Peyer's patch (tissue), 4 donors: Measurements from ENCODE around the gene TLR7. TPM values are rescaled to one million over a fixed set of nuclear protein-coding genes. Genes with fewer than 3 reads are reported as not detected.

ENCODE experiments used
- DNase-seq, 3 donors: peaks; one replicate each; pipeline ENCODE4 v3.0.0-alpha.2; 2017 to 2019
- H3K27ac ChIP-seq, 4 donors: fragments of 200-600 bp; sonication (generic); one replicate each; pipeline ENCODE4 v1.5.1; 2016 to 2019
- H3K27me3 ChIP-seq, 2 donors: fragments of 200-600 bp; sonication (generic); one replicate each; pipeline ENCODE4 v1.5.1; 2019
- H3K36me3 ChIP-seq, 3 donors: fragments of 200-600 bp; sonication (generic); one replicate each; pipeline ENCODE4 v1.5.1; 2016 to 2019
- H3K4me1 ChIP-seq, 4 donors: fragments of 200-600 bp; sonication (generic); one replicate each; pipeline ENCODE4 v1.5.1; 2016 to 2019
- H3K4me3 ChIP-seq, 4 donors: fragments of 200-600 bp; sonication (generic); 1 replicate in 3 of 4; 2 replicates in 1 of 4; pipeline ENCODE4 v1.5.1; 2016 to 2019; ENCODE audit warnings: mild to moderate bottlenecking in 1 of 4
- H3K9me3 ChIP-seq, 4 donors: fragments of 200-600 bp; sonication (generic); one replicate each; pipeline ENCODE4 v1.5.1; 2016 to 2019; ENCODE audit warnings: mild to moderate bottlenecking in 1 of 4
- CTCF ChIP-seq, 6 experiments: fragments of 450-650 bp in 4 of 6; fragments of 200-600 bp in 2 of 6; sonication (generic) in 1 of 6; IDR thresholded peaks; one replicate each; pipeline ENCODE4 v1.5.1; 2017 to 2019; ENCODE audit warnings: antibody characterized with exemption in 6 of 6, mild to moderate bottlenecking in 3 of 6, moderate library complexity in 1 of 6
- POLR2A ChIP-seq, 2 donors: fragments of 450-650 bp; IDR thresholded peaks; one replicate each; pipeline ENCODE4 v1.5.1; 2017; ENCODE audit warnings: antibody characterized with exemption in 2 of 2, mild to moderate bottlenecking in 2 of 2, moderate library complexity in 2 of 2
- total RNA-seq, 4 donors: library from RNA; depleted of rRNA; stranded (reverse); fragments of >200 nt; gene quantifications; one replicate each; pipeline ENCODE4 v1.1.0, GENCODE V29; 2016

The TLR7 gene
- total RNA-seq, 4 donors from 2014 or later = 0.27 to 5.0 (median 0.38) TPM; not detected in 1

GRCh38 chrX:12930150-12930549 lies 63.3 kb downstream of the TLR7 start:
- no peak overlapping the region for H3K27ac ChIP-seq
- H3K27me3 ChIP-seq = no peaks in the 10 kb centered on the region
- DNase-seq = no peak
- H3K4me1 ChIP-seq = no peaks in the 10 kb centered on the region
- no peak overlapping the region for H3K4me3 ChIP-seq
- no peaks in the 10 kb centered on the region for H3K36me3 ChIP-seq
- H3K9me3 ChIP-seq = no peaks in the 10 kb centered on the region
- no peak for TF ChIP-seq POLR2A (IDR thresholded peaks at IDR 0.05)
- TF ChIP-seq CTCF (IDR thresholded peaks at IDR 0.05) = no peak

- Histone ChIP-seq H3K36me3 (no peaks in the 10 kb centered on the region), H3K4me3 (no peak overlapping the region), H3K27ac (no peak overlapping the region), H3K4me1 (no peaks in the 10 kb centered on the region), H3K9me3 (no peaks in the 10 kb centered on the region), H3K27me3 (no peaks in the 10 kb centered on the region)
- no peak for TF ChIP-seq POLR2A (IDR thresholded peaks at IDR 0.05)
- no peak for TF ChIP-seq CTCF (IDR thresholded peaks at IDR 0.05)
- no peak for DNase-seq
Measured at GRCh38 chrX:12932244-12932643, 65.4 kb downstream of the TLR7 start.

GRCh38 chrX:12934850-12935249 lies 68.0 kb downstream of the TLR7 start:
- TF ChIP-seq CTCF (IDR thresholded peaks at IDR 0.05) = no peak
- no peak for TF ChIP-seq POLR2A (IDR thresholded peaks at IDR 0.05)
- H3K36me3 ChIP-seq = no peaks in the 10 kb centered on the region
- no peaks in the 10 kb centered on the region for H3K27me3 ChIP-seq
- H3K4me3 ChIP-seq = no peak overlapping the region
- H3K4me1 ChIP-seq = no peaks in the 10 kb centered on the region
- H3K9me3 ChIP-seq = no peaks in the 10 kb centered on the region
- DNase-seq = no peak
- no peak overlapping the region for H3K27ac ChIP-seq

GRCh38 chrX:12936947-12937346 lies 70.1 kb downstream of the TLR7 start:
- TF ChIP-seq POLR2A (IDR thresholded peaks at IDR 0.05) = no peak
- no peak for TF ChIP-seq CTCF (IDR thresholded peaks at IDR 0.05)
- DNase-seq = no peak
- Histone ChIP-seq H3K36me3 (no peaks in the 10 kb centered on the region), H3K27me3 (no peaks in the 10 kb centered on the region), H3K9me3 (no peaks in the 10 kb centered on the region), H3K27ac (no peak overlapping the region), H3K4me3 (no peak overlapping the region), H3K4me1 (no peaks in the 10 kb centered on the region)

Other genes with a start within 250 kb of the TLR7 start
- 10 to 100 TPM in 3 of 4 donors, 1 to 10 TPM in 1; 8.4 to 32.2 (median 13.7) TPM for gene PRPS2, start 75.7 kb upstream of the TLR7 start, total RNA-seq
- 1 to 10 TPM in 1 of 4 donors, under 1 TPM in 1, not detected in 2; 0.28 to 1.3 TPM for gene TLR8, start 39.5 kb downstream of the TLR7 start, total RNA-seq
- 1,000 to 10,000 TPM; 1,496 to 3,676 (median 1,701) TPM for gene TMSB4X, start 108.0 kb downstream of the TLR7 start, total RNA-seq
- gene FAM9C, start 177.5 kb downstream of the TLR7 start, total RNA-seq = 1 to 10 TPM in 1 of 4 donors, under 1 TPM in 1, not detected in 2; 0.57 to 1.6 TPM